ENCODE data around the gene TMOD1. TPM values are rescaled to one million over a fixed set of nuclear protein-coding genes. Genes with fewer than 3 reads are reported as not detected.
A peak's percentile ranks its signal among the peaks of the same experiment; 100 is the strongest.

TMOD1 gene
- total and polyA plus RNA-seq, 4 donors = 9.2 to 20.0 (median 14.1) TPM

DNA sequence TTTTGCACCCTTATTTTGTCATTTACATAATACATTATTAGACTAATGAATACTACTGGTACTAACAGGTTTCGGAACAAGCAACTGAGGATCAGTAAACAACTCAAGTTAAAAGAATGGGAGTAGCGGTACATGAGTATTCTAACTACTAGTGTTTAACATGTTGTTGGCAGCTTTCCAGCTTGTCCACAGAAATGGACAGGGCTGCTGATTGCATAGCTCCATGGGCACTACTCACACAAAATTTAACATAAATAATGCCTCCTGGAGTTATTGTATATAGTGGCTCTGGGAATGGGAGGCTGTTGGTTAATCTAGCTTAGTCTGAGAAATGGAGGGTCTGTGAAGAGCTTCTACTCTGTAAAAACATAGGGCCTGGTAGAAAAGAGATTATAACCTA lies 138.9 kb downstream of the TMOD1 start:
- no peak overlapping the region for H3K9ac ChIP-seq (ENCODE audit: low read depth in 1 of 2, low read length in 2 of 2)
- TF ChIP-seq TAF1 (conservative IDR thresholded peaks at IDR 0.05) (no peak), RXRA (IDR thresholded peaks at IDR 0.05) (no peak)
- TF ChIP-seq, protein P1, sequence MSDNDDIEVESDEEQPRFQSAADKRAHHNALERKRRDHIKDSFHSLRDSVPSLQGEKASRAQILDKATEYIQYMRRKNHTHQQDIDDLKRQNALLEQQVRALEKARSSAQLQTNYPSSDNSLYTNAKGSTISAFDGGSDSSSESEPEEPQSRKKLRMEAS (IDR thresholded peaks at IDR 0.05) = no peak
- no peak for DNase-seq (ENCODE audit: low spot score)
- H3K9me3 ChIP-seq (ENCODE audit: control insufficient read depth in 4 of 4, low read length in 3 of 4) = no peaks in the 10 kb centered on the region
- peaks cover 3 to 25% (median 18%) of the 10 kb centered on the region in 4 donors for H3K36me3 ChIP-seq (ENCODE audit: control insufficient read depth in 4 of 4, insufficient read depth in 3 of 4, low read depth in 1 of 4, low read length in 3 of 4)
- H3K4me1 ChIP-seq (ENCODE audit: control insufficient read depth in 4 of 4, insufficient read depth in 4 of 4, low read length in 3 of 4) = peaks cover 1 to 29% (median 22%) of the 10 kb centered on the region in 4 donors
- H3K27ac ChIP-seq (ENCODE audit: low read depth in 1 of 2, low read length in 2 of 2) = no peak overlapping the region
- H3K4me3 ChIP-seq (ENCODE audit: low read depth in 1 of 3, low read length in 3 of 3) = no peak overlapping the region
- 85% methylated on average over 2 of the region's 2 CpGs for WGBS
- H3K27me3 ChIP-seq (ENCODE audit: control insufficient read depth in 4 of 4, insufficient read depth in 4 of 4, low read length in 3 of 4) = no peaks in the 10 kb centered on the region

DNA sequence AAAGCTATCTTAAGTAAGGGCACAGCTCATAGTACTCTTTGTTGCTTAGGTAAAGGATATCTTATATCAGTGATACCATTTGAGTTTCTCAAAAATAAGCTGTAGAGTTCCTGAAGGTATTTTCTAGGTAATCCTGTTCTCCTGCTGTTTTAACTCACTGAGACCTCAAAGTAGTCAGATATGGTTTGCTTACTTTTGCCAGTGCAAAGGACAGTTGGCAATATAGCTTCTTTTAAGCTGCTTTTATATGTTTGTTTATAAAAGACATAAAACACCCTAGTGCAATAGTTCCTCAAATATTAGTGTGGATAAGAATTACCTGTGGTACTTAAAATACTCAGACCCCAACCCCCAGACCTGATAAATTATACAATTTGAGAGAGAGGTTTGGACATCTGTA lies 144.3 kb downstream of the TMOD1 start:
- TF ChIP-seq, protein P2, sequence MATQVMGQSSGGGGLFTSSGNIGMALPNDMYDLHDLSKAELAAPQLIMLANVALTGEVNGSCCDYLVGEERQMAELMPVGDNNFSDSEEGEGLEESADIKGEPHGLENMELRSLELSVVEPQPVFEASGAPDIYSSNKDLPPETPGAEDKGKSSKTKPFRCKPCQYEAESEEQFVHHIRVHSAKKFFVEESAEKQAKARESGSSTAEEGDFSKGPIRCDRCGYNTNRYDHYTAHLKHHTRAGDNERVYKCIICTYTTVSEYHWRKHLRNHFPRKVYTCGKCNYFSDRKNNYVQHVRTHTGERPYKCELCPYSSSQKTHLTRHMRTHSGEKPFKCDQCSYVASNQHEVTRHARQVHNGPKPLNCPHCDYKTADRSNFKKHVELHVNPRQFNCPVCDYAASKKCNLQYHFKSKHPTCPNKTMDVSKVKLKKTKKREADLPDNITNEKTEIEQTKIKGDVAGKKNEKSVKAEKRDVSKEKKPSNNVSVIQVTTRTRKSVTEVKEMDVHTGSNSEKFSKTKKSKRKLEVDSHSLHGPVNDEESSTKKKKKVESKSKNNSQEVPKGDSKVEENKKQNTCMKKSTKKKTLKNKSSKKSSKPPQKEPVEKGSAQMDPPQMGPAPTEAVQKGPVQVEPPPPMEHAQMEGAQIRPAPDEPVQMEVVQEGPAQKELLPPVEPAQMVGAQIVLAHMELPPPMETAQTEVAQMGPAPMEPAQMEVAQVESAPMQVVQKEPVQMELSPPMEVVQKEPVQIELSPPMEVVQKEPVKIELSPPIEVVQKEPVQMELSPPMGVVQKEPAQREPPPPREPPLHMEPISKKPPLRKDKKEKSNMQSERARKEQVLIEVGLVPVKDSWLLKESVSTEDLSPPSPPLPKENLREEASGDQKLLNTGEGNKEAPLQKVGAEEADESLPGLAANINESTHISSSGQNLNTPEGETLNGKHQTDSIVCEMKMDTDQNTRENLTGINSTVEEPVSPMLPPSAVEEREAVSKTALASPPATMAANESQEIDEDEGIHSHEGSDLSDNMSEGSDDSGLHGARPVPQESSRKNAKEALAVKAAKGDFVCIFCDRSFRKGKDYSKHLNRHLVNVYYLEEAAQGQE (IDR thresholded peaks at IDR 0.05) = no peak
- TF ChIP-seq EGR1 (IDR thresholded peaks at IDR 0.05; ENCODE audit: low read depth in 2 of 2) = no peak
- peak in 1 of 2 donors; percentile 4 for TF ChIP-seq HNF4A (conservative IDR thresholded peaks at IDR 0.05)
- no peak for TF ChIP-seq FOXA2 (IDR thresholded peaks at IDR 0.05)
- Histone ChIP-seq H3K36me3 (ENCODE audit: control insufficient read depth in 4 of 4, insufficient read depth in 3 of 4, low read depth in 1 of 4, low read length in 3 of 4) (peaks cover 4 to 37% (median 28%) of the 10 kb centered on the region in 4 donors), H3K9ac (ENCODE audit: low read depth in 1 of 2, low read length in 2 of 2) (peak overlapping the region in 1 of 2 donors; percentile 7), H3K27me3 (ENCODE audit: control insufficient read depth in 4 of 4, insufficient read depth in 4 of 4, low read length in 3 of 4) (no peaks in the 10 kb centered on the region), H3K4me1 (ENCODE audit: control insufficient read depth in 4 of 4, insufficient read depth in 4 of 4, low read length in 3 of 4) (peaks cover 0 to 17% (median 13%) of the 10 kb centered on the region in 4 donors), H3K9me3 (ENCODE audit: control insufficient read depth in 4 of 4, low read length in 3 of 4) (no peaks in the 10 kb centered on the region), H3K27ac (ENCODE audit: low read depth in 1 of 2, low read length in 2 of 2) (no peak overlapping the region), H3K4me3 (ENCODE audit: low read depth in 1 of 3, low read length in 3 of 3) (no peak overlapping the region)
- no peak for DNase-seq (ENCODE audit: low spot score)

DNA sequence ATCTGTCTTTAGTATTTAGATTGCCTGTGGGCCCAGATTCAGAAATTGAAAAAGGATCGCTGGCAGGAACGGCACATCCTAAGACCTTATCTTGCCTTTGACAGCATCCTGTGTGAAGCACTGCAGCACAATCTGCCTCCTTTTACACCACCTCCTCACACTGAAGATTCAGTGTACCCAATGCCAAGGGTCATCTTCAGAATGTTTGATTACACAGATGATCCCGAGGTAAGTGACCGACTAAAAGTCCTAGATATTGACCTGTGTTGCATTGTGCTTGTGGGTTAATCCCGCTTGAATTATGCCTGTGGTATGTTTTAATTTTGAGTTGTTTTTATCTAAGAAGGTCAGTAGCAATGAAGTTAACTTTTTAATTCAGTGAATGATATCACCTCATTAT lies 146.5 kb downstream of the TMOD1 start:
- Histone ChIP-seq H3K4me1 (ENCODE audit: control insufficient read depth in 4 of 4, insufficient read depth in 4 of 4, low read length in 3 of 4) (peaks cover 0 to 17% (median 13%) of the 10 kb centered on the region in 4 donors), H3K9ac (ENCODE audit: low read depth in 1 of 2, low read length in 2 of 2) (no peak overlapping the region), H3K27me3 (ENCODE audit: control insufficient read depth in 4 of 4, insufficient read depth in 4 of 4, low read length in 3 of 4) (no peaks in the 10 kb centered on the region), H3K9me3 (ENCODE audit: control insufficient read depth in 4 of 4, low read length in 3 of 4) (no peaks in the 10 kb centered on the region), H3K4me3 (ENCODE audit: low read depth in 1 of 3, low read length in 3 of 3) (no peak overlapping the region), H3K27ac (ENCODE audit: low read depth in 1 of 2, low read length in 2 of 2) (no peak overlapping the region), H3K36me3 (ENCODE audit: control insufficient read depth in 4 of 4, insufficient read depth in 3 of 4, low read depth in 1 of 4, low read length in 3 of 4) (peaks cover 10 to 36% (median 25%) of the 10 kb centered on the region in 4 donors)
- WGBS = 50% methylated on average over 5 of the region's 5 CpGs
- DNase-seq (ENCODE audit: low spot score) = no peak
- TF ChIP-seq, protein P1 (IDR thresholded peaks at IDR 0.05) = no peak
- TF ChIP-seq SP1 (IDR thresholded peaks at IDR 0.05) (peak; percentile 6), JUND (IDR thresholded peaks at IDR 0.05) (peak in 1 of 2 donors; percentile 10), HNF4A (conservative IDR thresholded peaks at IDR 0.05) (peak; percentile 61 to 74), RXRA (IDR thresholded peaks at IDR 0.05) (peak; percentile 35 to 41), FOXA1 (IDR thresholded peaks at IDR 0.05) (no peak), HNF4G (IDR thresholded peaks at IDR 0.05) (peak; percentile 10)

Other genes starting within 250 kb of the TMOD1 start
- 1 to 10 TPM; 1.3 to 3.1 TPM for gene CCDC180, start 194.0 kb upstream of the TMOD1 start, total RNA-seq
- gene CCDC180, start 194.0 kb upstream of the TMOD1 start, polyA plus RNA-seq = under 1 TPM; 0.09 to 0.35 TPM
- gene TDRD7, start 89.6 kb upstream of the TMOD1 start, total RNA-seq = 1 to 10 TPM; 6.6 to 6.9 TPM
- 1 to 10 TPM; 3.6 to 4.1 TPM for gene TDRD7, start 89.6 kb upstream of the TMOD1 start, polyA plus RNA-seq
- 10 to 100 TPM in 1 of 2 donors, 1 to 10 TPM in 1; 8.8 to 13.8 TPM for gene TSTD2, start 131.7 kb downstream of the TMOD1 start, total RNA-seq
- 1 to 10 TPM; 4.6 to 5.4 TPM for gene TSTD2, start 131.7 kb downstream of the TMOD1 start, polyA plus RNA-seq
- 10 to 100 TPM; 16.4 to 16.6 TPM for gene NCBP1, start 132.2 kb downstream of the TMOD1 start, total RNA-seq
- 1 to 10 TPM; 6.6 to 8.5 TPM for gene NCBP1, start 132.2 kb downstream of the TMOD1 start, polyA plus RNA-seq
- gene XPA, start 195.7 kb downstream of the TMOD1 start, total RNA-seq = 1 to 10 TPM; 6.7 to 6.9 TPM
- gene XPA, start 195.7 kb downstream of the TMOD1 start, polyA plus RNA-seq = 10 to 100 TPM in 1 of 2 donors, 1 to 10 TPM in 1; 6.6 to 19.6 TPM